Spleen (tissue), 7 donors: ENCODE data around the gene NMNAT3.

Source experiments
- POLR2A ChIP-seq, 3 donors: fragments of 450-650 bp; IDR thresholded peaks; one replicate each; pipeline ENCODE4 v1.5.1; 2017; ENCODE audit warnings: antibody characterized with exemption in 3 of 3, mild to moderate bottlenecking in 1 of 3
- POLR2AphosphoS5 ChIP-seq, 3 donors: sonication (generic); formaldehyde crosslinking; IDR thresholded peaks; one replicate each; pipeline ENCODE4 v1.5.1; 2017; ENCODE audit warnings: antibody characterized with exemption in 3 of 3
- TF ChIP-seq, protein P1 (sequence below), 11 experiments: fragments of 200-600 bp in 7 of 11; fragments of 450-650 bp in 4 of 11; sonication (generic) in 4 of 11; IDR thresholded peaks in 8 of 11; conservative IDR thresholded peaks in 3 of 11; 1 replicate in 7 of 11; 2 replicates in 4 of 11; pipeline versions ENCODE4 v1.4.0 to v1.8.0; 2016 to 2021; ENCODE audit warnings: antibody characterized with exemption in 11 of 11, inconsistent platforms in 4 of 11, mild to moderate bottlenecking in 1 of 11
- donor health status: DM: no; HTN: no; CAD: no; lungs with moderate emphysema.
- donor health status: DM: no; HTN: no; CAD: no.
- donor health status: DM: no; HTN: no; CAD: no.

DNA sequence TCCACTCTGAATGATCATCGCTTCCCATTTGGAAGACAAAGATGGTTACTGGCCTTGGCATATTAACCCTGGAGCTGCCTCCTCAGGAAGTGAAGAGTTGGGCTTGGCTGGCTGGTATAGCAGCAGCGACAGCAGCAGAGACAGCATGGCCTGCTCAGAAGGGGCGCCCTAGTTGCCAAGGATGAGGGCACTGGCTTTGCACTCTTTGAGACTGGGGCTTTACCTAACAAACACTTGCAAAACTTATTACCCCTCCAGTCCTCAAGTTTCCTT lies 69.7 kb downstream of the NMNAT3 start:
- TF ChIP-seq, protein P1, sequence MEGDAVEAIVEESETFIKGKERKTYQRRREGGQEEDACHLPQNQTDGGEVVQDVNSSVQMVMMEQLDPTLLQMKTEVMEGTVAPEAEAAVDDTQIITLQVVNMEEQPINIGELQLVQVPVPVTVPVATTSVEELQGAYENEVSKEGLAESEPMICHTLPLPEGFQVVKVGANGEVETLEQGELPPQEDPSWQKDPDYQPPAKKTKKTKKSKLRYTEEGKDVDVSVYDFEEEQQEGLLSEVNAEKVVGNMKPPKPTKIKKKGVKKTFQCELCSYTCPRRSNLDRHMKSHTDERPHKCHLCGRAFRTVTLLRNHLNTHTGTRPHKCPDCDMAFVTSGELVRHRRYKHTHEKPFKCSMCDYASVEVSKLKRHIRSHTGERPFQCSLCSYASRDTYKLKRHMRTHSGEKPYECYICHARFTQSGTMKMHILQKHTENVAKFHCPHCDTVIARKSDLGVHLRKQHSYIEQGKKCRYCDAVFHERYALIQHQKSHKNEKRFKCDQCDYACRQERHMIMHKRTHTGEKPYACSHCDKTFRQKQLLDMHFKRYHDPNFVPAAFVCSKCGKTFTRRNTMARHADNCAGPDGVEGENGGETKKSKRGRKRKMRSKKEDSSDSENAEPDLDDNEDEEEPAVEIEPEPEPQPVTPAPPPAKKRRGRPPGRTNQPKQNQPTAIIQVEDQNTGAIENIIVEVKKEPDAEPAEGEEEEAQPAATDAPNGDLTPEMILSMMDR (IDR thresholded peaks at IDR 0.05 in 8 of 11, conservative IDR thresholded peaks at IDR 0.05 in 3 of 11) = no peak
- TF ChIP-seq POLR2A (IDR thresholded peaks at IDR 0.05) = no peak
- no peak for TF ChIP-seq POLR2AphosphoS5 (IDR thresholded peaks at IDR 0.05)
